Type B pancreatic cell (in vitro differentiated cells): ENCODE measurements around the gene STOX2. TPM values are rescaled to one million over a fixed set of nuclear protein-coding genes. Genes with fewer than 3 reads are reported as not detected.

Experiments used
- DNase-seq: peaks from one replicate; pipeline ENCODE4 v3.0.0; 2021; ENCODE audit warnings: mixed read lengths; ENCODE audit not compliant: unreplicated experiment; ENCODE audit errors: extremely low spot score
- H3K27ac Mint-ChIP-seq: 2 replicates; pipeline ENCODE4 v1.8.0; 2021; ENCODE audit warnings: mild to moderate bottlenecking, mixed read lengths
- H3K27me3 Mint-ChIP-seq: 2 replicates; pipeline ENCODE4 v1.8.0; 2021; ENCODE audit warnings: mixed read lengths
- H3K36me3 Mint-ChIP-seq: 2 replicates; pipeline ENCODE4 v1.8.0; 2021; ENCODE audit warnings: mixed read lengths
- H3K4me1 Mint-ChIP-seq: one replicate; pipeline ENCODE4 v1.8.0; 2021; ENCODE audit warnings: mixed read lengths; ENCODE audit not compliant: unreplicated experiment
- H3K4me3 Mint-ChIP-seq: 2 replicates; pipeline ENCODE4 v1.8.0; 2021; ENCODE audit warnings: mild to moderate bottlenecking, mixed read lengths
- H3K9me3 Mint-ChIP-seq: 2 replicates; pipeline ENCODE4 v1.8.0; 2021; ENCODE audit warnings: mixed read lengths
- total RNA-seq: library from RNA; stranded (reverse); gene quantifications from 2 replicates; pipeline ENCODE4 v1.2.1, GENCODE V29; 2021; ENCODE audit warnings: low replicate concordance
- TF ChIP-seq, protein P1 (sequence below): fragments of 200-600 bp; sonication (generic); conservative IDR thresholded peaks from 2 replicates; pipeline ENCODE4 v1.5.0; 2021; ENCODE audit warnings: antibody characterized with exemption, mild to moderate bottlenecking

Gene STOX2
- total RNA-seq, 1 donor from 2014 or later: 16.7 TPM

DNA sequence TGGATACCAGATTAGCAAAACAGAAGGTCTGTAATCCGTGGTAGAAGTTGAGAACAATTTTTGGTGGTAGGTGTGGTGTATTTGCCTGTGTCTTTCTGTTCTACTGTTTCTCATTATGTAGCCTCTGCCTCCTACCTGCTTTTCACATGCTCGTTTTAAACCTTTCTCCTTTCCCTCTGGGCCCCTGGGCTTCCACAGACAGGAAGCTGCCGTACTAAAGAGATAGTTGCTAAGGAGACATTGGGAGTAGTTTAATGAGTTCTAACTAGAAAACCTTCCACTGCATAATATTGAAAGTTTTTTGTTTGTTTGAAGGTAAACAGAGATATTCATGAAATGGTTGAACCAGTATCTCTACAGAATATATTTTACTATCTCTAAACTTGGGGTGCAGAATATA, 107.8 kb downstream of the STOX2 start:
- H3K27me3 Mint-ChIP-seq: no peaks in the 10 kb centered on the region
- H3K36me3 Mint-ChIP-seq: peaks cover 43% of the 10 kb centered on the region
- peaks cover 21% of the 10 kb centered on the region for H3K4me1 Mint-ChIP-seq
- H3K27ac Mint-ChIP-seq: peak overlapping the region; percentile 86
- DNase-seq: no peak
- TF ChIP-seq, protein P1, sequence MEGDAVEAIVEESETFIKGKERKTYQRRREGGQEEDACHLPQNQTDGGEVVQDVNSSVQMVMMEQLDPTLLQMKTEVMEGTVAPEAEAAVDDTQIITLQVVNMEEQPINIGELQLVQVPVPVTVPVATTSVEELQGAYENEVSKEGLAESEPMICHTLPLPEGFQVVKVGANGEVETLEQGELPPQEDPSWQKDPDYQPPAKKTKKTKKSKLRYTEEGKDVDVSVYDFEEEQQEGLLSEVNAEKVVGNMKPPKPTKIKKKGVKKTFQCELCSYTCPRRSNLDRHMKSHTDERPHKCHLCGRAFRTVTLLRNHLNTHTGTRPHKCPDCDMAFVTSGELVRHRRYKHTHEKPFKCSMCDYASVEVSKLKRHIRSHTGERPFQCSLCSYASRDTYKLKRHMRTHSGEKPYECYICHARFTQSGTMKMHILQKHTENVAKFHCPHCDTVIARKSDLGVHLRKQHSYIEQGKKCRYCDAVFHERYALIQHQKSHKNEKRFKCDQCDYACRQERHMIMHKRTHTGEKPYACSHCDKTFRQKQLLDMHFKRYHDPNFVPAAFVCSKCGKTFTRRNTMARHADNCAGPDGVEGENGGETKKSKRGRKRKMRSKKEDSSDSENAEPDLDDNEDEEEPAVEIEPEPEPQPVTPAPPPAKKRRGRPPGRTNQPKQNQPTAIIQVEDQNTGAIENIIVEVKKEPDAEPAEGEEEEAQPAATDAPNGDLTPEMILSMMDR: no peak
- H3K4me3 Mint-ChIP-seq: peak overlapping the region; percentile 72
- peaks cover 3% of the 10 kb centered on the region for H3K9me3 Mint-ChIP-seq

DNA sequence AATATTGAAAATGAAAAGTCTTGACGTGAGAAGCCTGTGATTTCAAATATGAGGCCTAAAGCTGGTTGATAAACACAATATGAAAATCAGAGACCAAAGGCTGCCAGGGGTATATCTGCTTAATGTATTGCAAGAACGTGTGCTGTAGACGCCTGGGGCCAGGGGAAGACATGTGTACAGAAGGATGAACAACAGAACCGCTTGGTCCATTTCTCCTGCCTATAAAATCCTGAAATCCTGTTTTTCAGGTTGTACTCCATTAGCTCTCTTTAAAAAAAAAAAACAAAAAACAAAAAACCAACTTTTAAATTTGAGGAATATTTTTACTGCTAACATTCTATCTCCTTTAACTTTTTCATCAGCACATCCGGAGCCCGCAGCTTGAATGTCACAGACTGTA, 109.2 kb downstream of the STOX2 start:
- peak overlapping the region; percentile 72 for H3K27ac Mint-ChIP-seq
- peaks cover 38% of the 10 kb centered on the region for H3K36me3 Mint-ChIP-seq
- peak overlapping the region; percentile 36 for H3K4me3 Mint-ChIP-seq
- TF ChIP-seq, protein P1: no peak
- no peak for DNase-seq
- H3K27me3 Mint-ChIP-seq: no peaks in the 10 kb centered on the region
- H3K4me1 Mint-ChIP-seq: peaks cover 26% of the 10 kb centered on the region
- H3K9me3 Mint-ChIP-seq: peaks cover 7% of the 10 kb centered on the region

DNA sequence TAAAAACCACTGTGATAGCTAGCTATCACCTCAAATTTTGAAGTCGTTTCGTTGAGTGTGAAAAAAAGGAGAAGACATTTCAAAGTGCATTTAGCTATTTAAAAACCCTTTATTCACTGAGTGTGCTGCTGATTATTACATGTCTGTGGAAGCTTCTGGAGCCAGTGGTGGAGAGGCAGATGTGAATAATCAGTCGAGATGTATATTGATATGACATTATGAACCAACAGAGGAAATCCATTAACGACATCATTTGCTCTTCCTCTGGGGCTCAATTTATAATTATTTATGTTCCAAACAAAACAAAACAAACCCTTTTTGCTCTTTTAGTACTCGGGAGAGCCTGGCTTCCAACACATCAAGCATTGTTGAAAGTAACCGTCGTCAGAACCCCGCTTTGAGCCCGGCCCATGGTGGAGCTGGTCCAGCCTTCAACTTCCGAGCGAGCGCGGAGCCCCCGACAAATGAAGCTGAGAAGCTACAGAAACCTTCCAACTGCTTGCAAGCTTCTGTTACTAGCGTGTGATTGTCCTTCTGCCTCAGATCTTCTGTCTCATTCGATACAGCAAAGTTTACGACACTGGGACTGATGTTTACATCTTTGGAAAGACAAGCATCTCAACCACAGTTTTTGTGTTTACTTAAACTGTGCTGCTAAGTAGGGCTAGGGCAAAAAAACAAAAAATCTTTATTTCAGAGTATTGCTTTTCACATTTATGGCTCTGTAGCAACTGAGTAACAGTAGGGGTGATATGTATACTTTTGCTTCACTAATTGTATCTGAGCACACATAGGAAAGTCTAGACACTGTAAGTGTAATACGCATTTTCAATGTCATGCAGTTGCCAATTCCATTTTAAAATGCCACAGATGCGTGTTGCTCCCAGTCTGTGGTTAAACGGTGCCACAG, 111.9 kb downstream of the STOX2 start:
- Mint-ChIP-seq H3K36me3 (peaks cover 25% of the 10 kb centered on the region), H3K4me3 (no peak overlapping the region), H3K9me3 (peaks cover 8% of the 10 kb centered on the region), H3K27me3 (no peaks in the 10 kb centered on the region), H3K27ac (no peak overlapping the region), H3K4me1 (peaks cover 31% of the 10 kb centered on the region)
- TF ChIP-seq, protein P1: no peak
- no peak for DNase-seq

DNA sequence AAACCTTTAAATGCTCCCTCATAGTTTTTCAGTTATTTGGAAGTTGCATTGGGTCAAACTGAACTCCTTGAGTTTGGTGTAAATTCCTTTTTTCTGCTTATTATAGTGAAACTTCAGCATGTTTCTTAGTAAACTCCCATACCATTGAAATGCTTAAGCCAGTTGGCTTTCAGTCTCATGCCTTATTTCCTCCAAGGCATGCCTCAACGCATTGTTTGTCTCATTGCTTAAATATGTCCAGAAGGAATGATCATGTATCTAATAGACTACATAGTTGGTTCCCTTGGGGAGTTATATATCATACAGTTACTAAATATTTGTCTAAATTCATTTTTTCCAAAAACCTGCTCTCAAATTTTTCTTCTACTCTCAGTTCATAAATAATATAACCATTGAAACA, 114.0 kb downstream of the STOX2 start:
- TF ChIP-seq, protein P1: no peak
- Mint-ChIP-seq H3K27ac (peak overlapping the region; percentile 6), H3K27me3 (no peaks in the 10 kb centered on the region), H3K36me3 (peaks cover 19% of the 10 kb centered on the region), H3K4me3 (peak overlapping the region; percentile 8), H3K4me1 (peaks cover 29% of the 10 kb centered on the region), H3K9me3 (peaks cover 4% of the 10 kb centered on the region)
- DNase-seq: no peak

DNA sequence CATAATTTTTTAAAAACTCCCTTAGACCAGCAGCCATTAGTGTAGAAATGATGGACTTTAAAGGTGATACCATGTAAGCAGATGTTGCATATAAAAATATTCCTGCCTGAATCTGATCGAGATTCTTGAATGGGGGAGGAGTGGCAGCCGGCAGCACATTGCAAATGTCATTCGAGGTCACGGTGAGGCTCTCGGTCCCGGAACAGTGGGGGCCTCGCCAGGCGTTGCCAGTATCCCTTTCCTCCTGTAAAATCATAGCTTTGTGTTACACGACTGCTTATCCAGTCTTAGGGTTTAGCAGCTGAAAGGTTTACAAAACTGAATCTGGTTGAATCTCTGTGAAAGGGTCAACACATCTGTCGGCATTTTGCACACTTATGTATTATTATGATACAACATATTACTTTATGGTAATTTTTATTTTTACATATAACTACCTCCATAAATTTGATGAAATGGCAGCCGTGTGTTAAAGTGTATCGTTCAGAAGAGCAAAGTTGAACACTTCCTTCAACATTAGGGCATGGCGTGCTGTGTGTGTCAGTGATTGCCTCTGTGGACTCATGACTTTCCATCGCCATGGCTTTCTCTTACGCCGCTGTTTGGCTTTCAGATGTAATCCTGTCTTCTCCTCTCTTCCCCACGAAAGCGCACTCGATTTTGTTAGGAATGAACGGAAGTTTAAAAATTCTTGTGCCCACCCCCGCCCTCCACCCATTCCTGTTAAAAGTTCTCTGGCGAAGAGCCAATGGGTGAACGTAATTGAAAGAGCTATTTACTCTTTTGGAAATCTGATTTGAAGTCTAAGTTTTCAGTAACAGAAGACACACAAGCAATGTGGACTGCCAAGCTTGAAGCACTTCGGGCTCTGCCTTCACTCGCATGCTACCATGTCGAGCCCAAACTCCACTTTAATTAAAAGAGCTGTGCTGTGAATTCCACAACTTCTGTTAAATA, 114.8 kb downstream of the STOX2 start:
- Mint-ChIP-seq H3K36me3 (peaks cover 14% of the 10 kb centered on the region), H3K27ac (no peak overlapping the region), H3K4me1 (peaks cover 33% of the 10 kb centered on the region), H3K27me3 (no peaks in the 10 kb centered on the region), H3K9me3 (peaks cover 4% of the 10 kb centered on the region), H3K4me3 (no peak overlapping the region)
- TF ChIP-seq, protein P1: no peak
- no peak for DNase-seq
